ENCODE results near the gene RALBP1. TPM values are rescaled to one million over a fixed set of nuclear protein-coding genes. Genes with fewer than 3 reads are reported as not detected.

The RALBP1 gene
- 112 and 113 TPM in 2 replicates for total RNA-seq

DNA sequence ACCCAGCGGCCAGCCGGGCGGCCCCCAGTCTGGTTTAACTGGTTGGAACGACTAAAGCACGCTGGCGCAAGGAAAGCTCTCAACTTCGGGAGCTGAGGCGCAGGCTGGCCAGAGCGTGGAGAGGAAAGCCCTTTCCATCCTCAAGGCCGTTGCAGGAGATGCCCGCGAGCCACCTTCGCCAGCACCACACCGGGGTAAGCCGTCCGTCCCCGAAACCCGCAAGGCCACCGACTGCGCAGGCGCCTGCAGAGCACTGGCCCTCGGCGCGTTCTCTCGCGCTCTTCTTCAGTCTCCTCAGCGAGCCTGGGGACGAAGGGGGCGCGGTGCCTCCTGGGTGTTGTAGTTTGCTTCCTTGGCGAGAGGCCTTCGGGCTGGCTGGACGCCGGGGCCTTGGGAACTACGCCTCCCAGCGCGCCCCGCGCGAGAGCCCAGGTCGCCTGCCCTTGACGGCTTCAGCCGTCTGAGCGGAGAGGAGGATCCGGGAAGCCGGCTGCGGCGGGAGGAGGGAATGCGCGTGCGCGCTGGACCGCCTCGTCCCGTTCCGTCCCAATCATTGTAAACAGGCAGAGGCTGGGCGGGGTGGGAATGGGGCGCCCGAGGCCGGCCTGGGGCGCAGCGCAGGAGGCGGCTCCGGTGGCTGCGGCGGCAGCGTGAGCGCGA lies at the start of gene RALBP1:
TSS of gene RALBP1 (plus strand) at position 531 of the 660 bp plus-strand sequence. CDS start 37,533 bp downstream, outside the sequence.

Small RNA genes lying within 50 kb of the gene (small RNA-seq; reads per million reads assigned to genes)
- gene RNU2-27P = not detected

Other genes with a start within 250 kb of the RALBP1 start
- 199 and 258 TPM in 2 replicates for gene TWSG1, start 140.7 kb upstream of the RALBP1 start, total RNA-seq
- gene PPP4R1, start 139.0 kb downstream of the RALBP1 start, total RNA-seq = 136 and 161 TPM in 2 replicates
- gene RAB31, start 232.8 kb downstream of the RALBP1 start, total RNA-seq = 44.4 and 53.4 TPM in 2 replicates

Measured in hair follicle dermal papilla cell (primary cell).